Naive thymus-derived CD4-positive, alpha-beta T cell (primary cell): ENCODE results near the gene ARSA. TPM values are rescaled to one million over a fixed set of nuclear protein-coding genes. Genes with fewer than 3 reads are reported as not detected.

Experiments used
- ATAC-seq: fragments of 150-1000 bp; cut with Tn5 transposase; 2 replicates; pipeline ENCODE4 v1.10.0; 2021; ENCODE audit warnings: mild to moderate bottlenecking, moderate library complexity
- CTCF ChIA-PET: fragments of 350-600 bp; sonication (Branson Sonifier 250); formaldehyde crosslinking; loops from one replicate; lab custom pipeline; 2021; ENCODE audit warnings: antibody characterized with exemption; lab: Charles Lee
- POLR2A ChIA-PET: fragments of 350-600 bp; sonication (Branson Sonifier 250); formaldehyde crosslinking; loops from one replicate; lab custom pipeline; 2021; ENCODE audit warnings: antibody characterized with exemption, inconsistent platforms; lab: Charles Lee
- DNase-seq, 9 donors: peaks; one replicate each; pipeline versions ENCODE4 v3.0.0 to v3.0.0-alpha.2; 2020 to 2022; ENCODE audit warnings: mixed read lengths in 1 of 9
- H3K27ac ChIP-seq: one replicate; pipeline ENCODE4 v1.7.0; 2013; ENCODE audit warnings: mild to moderate bottlenecking, low read depth, low read length, moderate library complexity
- H3K27me3 ChIP-seq, 2 donors: one replicate each; pipeline ENCODE4 v1.7.0; 2013; ENCODE audit warnings: low read length in 2 of 2, mild to moderate bottlenecking in 2 of 2, moderate library complexity in 2 of 2; ENCODE audit not compliant: control insufficient read depth in 2 of 2, insufficient read depth in 2 of 2
- H3K36me3 ChIP-seq, 3 experiments: 1 replicate in 2 of 3; 2 replicates in 1 of 3; pipeline ENCODE4 v1.7.0; 2013; ENCODE audit warnings: low read length in 3 of 3, mild to moderate bottlenecking in 3 of 3, moderate library complexity in 1 of 3; ENCODE audit not compliant: insufficient read depth in 3 of 3, control insufficient read depth in 2 of 3
- H3K4me1 ChIP-seq, 2 donors: one replicate each; pipeline ENCODE4 v1.7.0; 2013; ENCODE audit warnings: low read length in 2 of 2, mild to moderate bottlenecking in 2 of 2, moderate library complexity in 1 of 2; ENCODE audit not compliant: control insufficient read depth in 2 of 2, insufficient read depth in 2 of 2
- H3K4me3 ChIP-seq: 2 replicates; pipeline ENCODE4 v1.7.0; 2013; ENCODE audit warnings: mild to moderate bottlenecking, low read length
- H3K9me3 ChIP-seq, 3 experiments: 1 replicate in 2 of 3; 2 replicates in 1 of 3; pipeline ENCODE4 v1.7.0; 2013; ENCODE audit warnings: low read length in 3 of 3; ENCODE audit not compliant: control insufficient read depth in 2 of 3
- H3K27ac Mint-ChIP-seq, 9 donors: one replicate each; pipeline ENCODE4 v1.8.0; 2020 to 2022; ENCODE audit warnings: mixed read lengths in 9 of 9, mild to moderate bottlenecking in 8 of 9, moderate library complexity in 5 of 9, inconsistent platforms in 2 of 9
- H3K27me3 Mint-ChIP-seq, 5 donors: one replicate each; pipeline ENCODE4 v1.8.0; 2021 to 2022; ENCODE audit warnings: mixed read lengths in 5 of 5, mild to moderate bottlenecking in 1 of 5
- H3K36me3 Mint-ChIP-seq, 5 donors: one replicate each; pipeline ENCODE4 v1.8.0; 2020 to 2022; ENCODE audit warnings: mixed read lengths in 5 of 5, mild to moderate bottlenecking in 3 of 5, inconsistent platforms in 1 of 5
- H3K4me1 Mint-ChIP-seq, 7 donors: one replicate each; pipeline ENCODE4 v1.8.0; 2020 to 2022; ENCODE audit warnings: mixed read lengths in 7 of 7, mild to moderate bottlenecking in 3 of 7, inconsistent platforms in 1 of 7
- H3K4me3 Mint-ChIP-seq, 10 donors: one replicate each; pipeline ENCODE4 v1.8.0; 2020 to 2022; ENCODE audit warnings: mild to moderate bottlenecking in 10 of 10, mixed read lengths in 10 of 10, moderate library complexity in 6 of 10, inconsistent platforms in 2 of 10
- H3K9me3 Mint-ChIP-seq, 11 donors: one replicate each; pipeline ENCODE4 v1.8.0; 2020 to 2022; ENCODE audit warnings: mixed read lengths in 11 of 11, mild to moderate bottlenecking in 4 of 11, inconsistent platforms in 1 of 11, moderate library complexity in 1 of 11
- intact Hi-C, 2 donors: fragments of 100-400 bp; cut with micrococcal nuclease; formaldehyde crosslinking; loops; one replicate each; pipeline ENCODE4 v1.15.1; 2023
- polyA plus RNA-seq, 2 donors: library from polyadenylated mRNA; unstranded; fragments of 300-500 nt; fragmentation: Illumina TruSeq; gene quantifications; one replicate each; pipeline ENCODE4 v1.2.3, GENCODE V29; 2021
- total RNA-seq, 6 experiments: library from RNA in 5 of 6; stranded (reverse) in 5 of 6; gene quantifications; 1 replicate in 5 of 6; 2 replicates in 1 of 6; pipeline ENCODE4 v1.2.3 and lab custom pipeline; 2021 to 2026

ARSA gene
- total and polyA plus RNA-seq, 7 experiments from 2014 or later = 7.1 to 96.3 (median 64.3) TPM

- CTCF ChIA-PET = interaction anchor here (1.0 kb wide), 1 partner anchor 22 kb away, joined by 3 read pairs; no protein-coding TSS in a partner anchor
- no peaks in the 10 kb centered on the region for H3K9me3 Mint-ChIP-seq
- peaks cover 0 to 10% (median 0%) of the 10 kb centered on the region in 3 experiments for H3K36me3 ChIP-seq
- H3K27me3 ChIP-seq = no peaks in the 10 kb centered on the region
- H3K4me1 Mint-ChIP-seq = peaks cover 0 to 28% (median 15%) of the 10 kb centered on the region in 7 donors
- no peaks in the 10 kb centered on the region for H3K9me3 ChIP-seq
- ATAC-seq (no peak), DNase-seq (no peak)
- POLR2A ChIA-PET = interaction anchor here (0.6 to 0.9 kb wide), 2 partner anchors 36 to 135 kb away, joined by 3 read pairs; no protein-coding TSS in a partner anchor
- intact Hi-C loops = loop anchor here in 1 of 2 donors (10.0 kb wide), 1 partner anchor 310 kb away; the partner anchor contains the start of gene MAPK11
- no peak overlapping the region for H3K4me3 Mint-ChIP-seq
- H3K36me3 Mint-ChIP-seq = peaks cover 0 to 9% (median 0%) of the 10 kb centered on the region in 5 donors
- H3K27me3 Mint-ChIP-seq = peaks cover 0 to 9% (median 0%) of the 10 kb centered on the region in 5 donors
- no peak overlapping the region for H3K27ac Mint-ChIP-seq
- peaks cover 16 to 18% of the 10 kb centered on the region in 2 donors for H3K4me1 ChIP-seq
- H3K27ac ChIP-seq = no peak overlapping the region
- no peak overlapping the region for H3K4me3 ChIP-seq
Observed at GRCh38 chr22:50585238-50585637, 42.7 kb downstream of the ARSA start.

- H3K9me3 ChIP-seq = no peaks in the 10 kb centered on the region
- Mint-ChIP-seq H3K27me3 (peaks cover 0 to 1% (median 0%) of the 10 kb centered on the region in 5 donors), H3K4me3 (peak overlapping the region; percentile 81 to 94 (median 90)), H3K9me3 (no peaks in the 10 kb centered on the region), H3K36me3 (peaks cover 0 to 12% (median 4%) of the 10 kb centered on the region in 5 donors), H3K4me1 (peaks cover 0 to 34% (median 18%) of the 10 kb centered on the region in 7 donors), H3K27ac (no peak overlapping the region)
- intact Hi-C loops = loop anchor here in 1 of 2 donors (10.0 kb wide), 1 partner anchor 310 kb away; the partner anchor contains the start of gene MAPK11
- no peak overlapping the region for H3K4me3 ChIP-seq
- ATAC-seq = no peak
- POLR2A ChIA-PET = interaction anchor here (0.9 to 3.7 kb wide), 3 partner anchors 20 to 37 kb away, joined by 3 to 33 read pairs (median 3); partner anchors contain the start of gene SYCE3
- H3K27ac ChIP-seq = no peak overlapping the region
- H3K36me3 ChIP-seq = peaks cover 0 to 18% (median 0%) of the 10 kb centered on the region in 3 experiments
- peaks cover 16 to 18% of the 10 kb centered on the region in 2 donors for H3K4me1 ChIP-seq
- no peaks in the 10 kb centered on the region for H3K27me3 ChIP-seq
- CTCF ChIA-PET = interaction anchor here (1.0 kb wide), 1 partner anchor 21 kb away, joined by 3 read pairs; no protein-coding TSS in a partner anchor
- DNase-seq = no peak
Observed at GRCh38 chr22:50584106-50585096, 43.6 kb downstream of the ARSA start.

GRCh38 chr22:50583294-50583861 is 44.6 kb downstream of the ARSA start:
- DNase-seq (no peak), ATAC-seq (peak; percentile 16)
- Histone ChIP-seq H3K27ac (peak overlapping the region; percentile 99), H3K4me1 (peaks cover 16 to 18% of the 10 kb centered on the region in 2 donors), H3K9me3 (no peaks in the 10 kb centered on the region), H3K27me3 (no peaks in the 10 kb centered on the region), H3K4me3 (peak overlapping the region; percentile 80), H3K36me3 (peaks cover 0 to 25% (median 0%) of the 10 kb centered on the region in 3 experiments)
- Mint-ChIP-seq H3K36me3 (peaks cover 0 to 12% (median 4%) of the 10 kb centered on the region in 5 donors), H3K9me3 (no peaks in the 10 kb centered on the region), H3K4me3 (peak overlapping the region; percentile 81 to 94 (median 90)), H3K27ac (peak overlapping the region; percentile 12 to 96 (median 91)), H3K4me1 (peaks cover 0 to 35% (median 18%) of the 10 kb centered on the region in 7 donors), H3K27me3 (no peaks in the 10 kb centered on the region)
- intact Hi-C loops = loop anchor here (1.0 to 10.0 kb wide), 10 partner anchors 17 to 383 kb away; partner anchors contain the start of genes ARSA (in 1 of the 2), MAPK11 (in 1 of the 2), MAPK8IP2 (in 1 of the 2) and SBF1 (in 1 of the 2)
- CTCF ChIA-PET = interaction anchor here (2.2 kb wide), 1 partner anchor 37 kb away, joined by 8 read pairs; no protein-coding TSS in a partner anchor
- POLR2A ChIA-PET = interaction anchor here (1.0 to 3.7 kb wide), 9 partner anchors 12 to 76 kb away, joined by 3 to 33 read pairs (median 7); partner anchors contain the start of genes LMF2, NCAPH2, SCO2 and SYCE3

- POLR2A ChIA-PET = interaction anchor here (1.0 to 3.7 kb wide), 17 partner anchors 13 to 391 kb away, joined by 3 to 33 read pairs (median 4); partner anchors contain the start of genes ARSA, LMF2, NCAPH2 and SCO2
- peaks cover 0 to 12% (median 4%) of the 10 kb centered on the region in 5 donors for H3K36me3 Mint-ChIP-seq
- Histone ChIP-seq H3K4me1 (peaks cover 16 to 18% of the 10 kb centered on the region in 2 donors), H3K4me3 (peak within 1 kb of the TSS; percentile 80), H3K27ac (peak within 1 kb of the TSS; percentile 99), H3K9me3 (no peaks in the 10 kb centered on the region), H3K27me3 (no peaks in the 10 kb centered on the region), H3K36me3 (peaks cover 0 to 25% (median 0%) of the 10 kb centered on the region in 3 experiments)
- peaks cover under 1 to 35% (median 18%) of the 10 kb centered on the region in 7 donors for H3K4me1 Mint-ChIP-seq
- DNase-seq (peak; percentile 95 to 99 (median 99)), ATAC-seq (peak; percentile 97)
- CTCF ChIA-PET = interaction anchor here (2.2 kb wide), 1 partner anchor 38 kb away, joined by 8 read pairs; no protein-coding TSS in a partner anchor
- peak within 1 kb of the TSS; percentile 84 to 97 (median 92) for H3K4me3 Mint-ChIP-seq
- intact Hi-C loops = loop anchor here (1.0 to 10.0 kb wide), 16 partner anchors 18 to 382 kb away; partner anchors contain the start of genes NCAPH2 (in 2 of the 2), SBF1 (in 2 of the 2), ARSA (in 1 of the 2) and MAPK11 (in 1 of the 2)
- H3K27me3 Mint-ChIP-seq = no peaks in the 10 kb centered on the region
- no peaks in the 10 kb centered on the region for H3K9me3 Mint-ChIP-seq
- H3K27ac Mint-ChIP-seq = peak within 1 kb of the TSS; percentile 84 to 96 (median 96)
Observed at GRCh38 chr22:50582493-50583293, 45.3 kb downstream of the ARSA start, which contains the start of gene CHKB. Gene CHKB, minus strand, starts transcription at chr22:50582849. Its CDS starts 68 bp downstream, at chr22:50582781.

- Mint-ChIP-seq H3K4me1 (peaks cover 5 to 40% (median 22%) of the 10 kb centered on the region in 7 donors), H3K27me3 (no peaks in the 10 kb centered on the region), H3K4me3 (peak overlapping the region; percentile 84 to 97 (median 92)), H3K27ac (peak overlapping the region; percentile 84 to 96 (median 93)), H3K36me3 (peaks cover 0 to 12% (median 4%) of the 10 kb centered on the region in 5 donors), H3K9me3 (no peaks in the 10 kb centered on the region)
- Histone ChIP-seq H3K4me3 (peak overlapping the region; percentile 80), H3K27me3 (no peaks in the 10 kb centered on the region), H3K36me3 (peaks cover 0 to 25% (median 0%) of the 10 kb centered on the region in 3 experiments), H3K27ac (peak overlapping the region; percentile 99), H3K9me3 (no peaks in the 10 kb centered on the region), H3K4me1 (peaks cover 16 to 18% of the 10 kb centered on the region in 2 donors)
- ChIA-PET POLR2A (interaction anchor here (0.6 to 3.7 kb wide), 17 partner anchors 13 to 390 kb away, joined by 3 to 33 read pairs (median 4); partner anchors contain the start of genes ARSA, LMF2, NCAPH2 and SCO2), CTCF (interaction anchor here (2.2 kb wide), 1 partner anchor 39 kb away, joined by 8 read pairs; no protein-coding TSS in a partner anchor)
- ATAC-seq = no peak
- DNase-seq = peak in 1 of 9 donors; percentile 34
- intact Hi-C loops = loop anchor here (1.0 to 10.0 kb wide), 12 partner anchors 20 to 381 kb away; partner anchors contain the start of genes NCAPH2 (in 2 of the 2), ARSA (in 1 of the 2), MAPK11 (in 1 of the 2) and SBF1 (in 1 of the 2)
Observed at GRCh38 chr22:50581950-50582492, 45.9 kb downstream of the ARSA start.
